Gastrocnemius medialis (tissue), 4 donors: ENCODE measurements around the gene KASH5.

Source experiments
- POLR2A ChIP-seq, 2 donors: fragments of 450-650 bp; IDR thresholded peaks; one replicate each; pipeline ENCODE4 v1.6.1; 2017; ENCODE audit warnings: antibody characterized with exemption in 2 of 2, mild to moderate bottlenecking in 2 of 2, moderate library complexity in 2 of 2
- TF ChIP-seq, protein P1 (sequence below), 5 experiments: fragments of 450-650 bp in 3 of 5; fragments of 200-600 bp in 2 of 5; sonication (generic) in 2 of 5; IDR thresholded peaks in 4 of 5; conservative IDR thresholded peaks in 1 of 5; 1 replicate in 4 of 5; 2 replicates in 1 of 5; pipeline ENCODE4 v1.5.1; 2016 to 2019; ENCODE audit warnings: antibody characterized with exemption in 5 of 5, mild to moderate bottlenecking in 3 of 5, moderate library complexity in 3 of 5

DNA sequence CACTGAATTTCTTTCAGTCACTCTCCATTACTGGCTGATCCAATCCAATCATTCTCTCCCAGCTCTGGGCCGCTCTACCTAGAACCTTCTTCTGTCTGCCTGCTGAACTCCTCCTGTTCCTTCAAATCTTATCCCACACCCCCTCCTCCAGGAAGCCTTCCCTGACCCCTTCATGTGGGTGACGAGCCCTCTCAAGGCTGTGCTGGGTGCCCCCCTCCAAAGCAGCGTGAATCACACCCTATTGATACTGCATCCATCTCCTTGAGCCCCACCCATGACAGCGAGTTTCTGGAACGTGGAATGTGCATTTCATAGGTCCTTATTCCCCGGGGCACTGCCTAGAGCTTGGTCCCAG is 60.4 kb downstream of the KASH5 start:
- TF ChIP-seq, protein P1, sequence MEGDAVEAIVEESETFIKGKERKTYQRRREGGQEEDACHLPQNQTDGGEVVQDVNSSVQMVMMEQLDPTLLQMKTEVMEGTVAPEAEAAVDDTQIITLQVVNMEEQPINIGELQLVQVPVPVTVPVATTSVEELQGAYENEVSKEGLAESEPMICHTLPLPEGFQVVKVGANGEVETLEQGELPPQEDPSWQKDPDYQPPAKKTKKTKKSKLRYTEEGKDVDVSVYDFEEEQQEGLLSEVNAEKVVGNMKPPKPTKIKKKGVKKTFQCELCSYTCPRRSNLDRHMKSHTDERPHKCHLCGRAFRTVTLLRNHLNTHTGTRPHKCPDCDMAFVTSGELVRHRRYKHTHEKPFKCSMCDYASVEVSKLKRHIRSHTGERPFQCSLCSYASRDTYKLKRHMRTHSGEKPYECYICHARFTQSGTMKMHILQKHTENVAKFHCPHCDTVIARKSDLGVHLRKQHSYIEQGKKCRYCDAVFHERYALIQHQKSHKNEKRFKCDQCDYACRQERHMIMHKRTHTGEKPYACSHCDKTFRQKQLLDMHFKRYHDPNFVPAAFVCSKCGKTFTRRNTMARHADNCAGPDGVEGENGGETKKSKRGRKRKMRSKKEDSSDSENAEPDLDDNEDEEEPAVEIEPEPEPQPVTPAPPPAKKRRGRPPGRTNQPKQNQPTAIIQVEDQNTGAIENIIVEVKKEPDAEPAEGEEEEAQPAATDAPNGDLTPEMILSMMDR (IDR thresholded peaks at IDR 0.05 in 4 of 5, conservative IDR thresholded peaks at IDR 0.05 in 1 of 5) = no peak
- TF ChIP-seq POLR2A (IDR thresholded peaks at IDR 0.05) = no peak
